GM18873 (cell line): ENCODE measurements around the gene SYNRG.
"Not testable (repeated sequence)": the region's sequence is repeated elsewhere in the genome, so short reads cannot be mapped to it uniquely, and the experiment has no call there.

Experiments used
- ATAC-seq: cut with Tn5 transposase; IDR thresholded peaks from one replicate; pipeline ENCODE4 v1.9.1; 2021; ENCODE audit warnings: mild to moderate bottlenecking, moderate library complexity, moderate number of reproducible peaks; ENCODE audit not compliant: unreplicated experiment, low FRiP score

SYNRG gene

GRCh38 chr17:37545486-37545885 lies 63.7 kb downstream of the SYNRG start:
- ATAC-seq, result no peak

- ATAC-seq, result no peak
Observed at GRCh38 chr17:37543637-37544052, 65.6 kb downstream of the SYNRG start.

GRCh38 chr17:37541880-37542660 lies 67.1 kb downstream of the SYNRG start:
- no peak for ATAC-seq

- no peak for ATAC-seq
Observed at GRCh38 chr17:37538981-37539659, 70.1 kb downstream of the SYNRG start.

GRCh38 chr17:37535906-37536305 lies 73.3 kb downstream of the SYNRG start:
- no peak for ATAC-seq

GRCh38 chr17:37532756-37533155 lies 76.5 kb downstream of the SYNRG start:
- ATAC-seq, result no peak

- no peak for ATAC-seq
Observed at GRCh38 chr17:37530420-37530819, 78.8 kb downstream of the SYNRG start.

GRCh38 chr17:37527249-37527851 lies 81.9 kb downstream of the SYNRG start:
- ATAC-seq, result no peak

- no peak for ATAC-seq
Observed at GRCh38 chr17:37523715-37524219, 85.5 kb downstream of the SYNRG start.

GRCh38 chr17:37521821-37522220 lies 87.4 kb downstream of the SYNRG start:
- no peak for ATAC-seq

GRCh38 chr17:37520174-37520573 lies 89.0 kb downstream of the SYNRG start:
- ATAC-seq, result no peak

GRCh38 chr17:37519251-37519985 lies 89.8 kb downstream of the SYNRG start:
- no peak for ATAC-seq

GRCh38 chr17:37518826-37519225 lies 90.4 kb downstream of the SYNRG start:
- no peak for ATAC-seq

GRCh38 chr17:37517881-37518280 lies 91.3 kb downstream of the SYNRG start:
- ATAC-seq, result no peak

GRCh38 chr17:37516127-37516571 lies 93.1 kb downstream of the SYNRG start:
- ATAC-seq, result no peak

- no peak for ATAC-seq
Observed at GRCh38 chr17:37513711-37514110, 95.5 kb downstream of the SYNRG start.

GRCh38 chr17:37512442-37513068 lies 96.7 kb downstream of the SYNRG start:
- no peak for ATAC-seq

GRCh38 chr17:37511642-37512041 lies 97.6 kb downstream of the SYNRG start:
- not testable (repeated sequence) for ATAC-seq

- no peak for ATAC-seq
Observed at GRCh38 chr17:37510056-37510455, 99.2 kb downstream of the SYNRG start.

- ATAC-seq, result no peak
Observed at GRCh38 chr17:37507111-37507510, 102.1 kb downstream of the SYNRG start.
